22Rv1 (cell line): ENCODE data around the gene AP1S3.

ENCODE experiments used
- ZFX ChIP-seq: fragments of 450-650 bp; IDR thresholded peaks from 2 replicates; pipeline ENCODE4 v1.6.1; 2017; ENCODE audit warnings: antibody characterized with exemption, borderline replicate concordance
- TF ChIP-seq, protein P1 (sequence below): fragments of 450-650 bp; IDR thresholded peaks from 2 replicates; pipeline ENCODE4 v1.5.1; 2017; ENCODE audit warnings: mild to moderate bottlenecking

DNA sequence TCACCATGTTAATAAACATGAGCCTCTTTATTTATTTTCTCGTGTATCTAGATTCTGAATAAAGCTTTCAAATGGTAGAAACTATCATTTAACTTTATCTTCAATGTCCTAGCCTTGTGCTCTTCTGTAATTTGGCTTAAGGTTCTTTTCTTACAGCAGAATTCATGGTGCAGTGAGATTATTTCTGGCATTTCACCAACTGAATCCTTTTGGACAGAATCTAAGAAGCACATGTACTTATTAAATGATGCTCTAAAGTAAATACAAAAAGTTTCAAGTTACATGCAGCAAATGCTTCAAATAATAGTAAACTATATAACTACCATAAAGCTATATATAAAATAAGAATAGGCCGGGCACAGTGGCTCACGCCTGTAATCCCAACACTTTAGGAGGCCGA is 65.9 kb downstream of the AP1S3 start:
- TF ChIP-seq, protein P1, sequence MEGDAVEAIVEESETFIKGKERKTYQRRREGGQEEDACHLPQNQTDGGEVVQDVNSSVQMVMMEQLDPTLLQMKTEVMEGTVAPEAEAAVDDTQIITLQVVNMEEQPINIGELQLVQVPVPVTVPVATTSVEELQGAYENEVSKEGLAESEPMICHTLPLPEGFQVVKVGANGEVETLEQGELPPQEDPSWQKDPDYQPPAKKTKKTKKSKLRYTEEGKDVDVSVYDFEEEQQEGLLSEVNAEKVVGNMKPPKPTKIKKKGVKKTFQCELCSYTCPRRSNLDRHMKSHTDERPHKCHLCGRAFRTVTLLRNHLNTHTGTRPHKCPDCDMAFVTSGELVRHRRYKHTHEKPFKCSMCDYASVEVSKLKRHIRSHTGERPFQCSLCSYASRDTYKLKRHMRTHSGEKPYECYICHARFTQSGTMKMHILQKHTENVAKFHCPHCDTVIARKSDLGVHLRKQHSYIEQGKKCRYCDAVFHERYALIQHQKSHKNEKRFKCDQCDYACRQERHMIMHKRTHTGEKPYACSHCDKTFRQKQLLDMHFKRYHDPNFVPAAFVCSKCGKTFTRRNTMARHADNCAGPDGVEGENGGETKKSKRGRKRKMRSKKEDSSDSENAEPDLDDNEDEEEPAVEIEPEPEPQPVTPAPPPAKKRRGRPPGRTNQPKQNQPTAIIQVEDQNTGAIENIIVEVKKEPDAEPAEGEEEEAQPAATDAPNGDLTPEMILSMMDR, result no peak
- no peak for TF ChIP-seq ZFX
